Activated CD8-positive, alpha-beta memory T cell treated with anti-CD3 and anti-CD28 coated beads, Interleukin-2, amount 50 U/mL, for 1 hour (primary cell): ENCODE data around the gene BICC1.

ENCODE experiments used
- DNase-seq: peaks from one replicate; pipeline ENCODE4 v3.0.0-alpha.2; 2020; ENCODE audit errors: extremely low read depth

Gene BICC1

GRCh38 chr10:58608351-58608750 lies 95.7 kb downstream of the BICC1 start:
- DNase-seq = no peak

GRCh38 chr10:58608826-58609531 lies 96.3 kb downstream of the BICC1 start:
- no peak for DNase-seq

GRCh38 chr10:58609532-58610150 lies 97.0 kb downstream of the BICC1 start:
- no peak for DNase-seq

GRCh38 chr10:58615237-58615935 lies 102.7 kb downstream of the BICC1 start:
- DNase-seq = no peak

GRCh38 chr10:58618158-58618676 lies 105.5 kb downstream of the BICC1 start:
- DNase-seq = no peak

GRCh38 chr10:58621379-58622077 lies 108.9 kb downstream of the BICC1 start:
- DNase-seq = no peak

GRCh38 chr10:58622246-58622645 lies 109.6 kb downstream of the BICC1 start:
- no peak for DNase-seq

- DNase-seq = no peak
Measured at GRCh38 chr10:58625070-58625469, 112.4 kb downstream of the BICC1 start.

GRCh38 chr10:58627392-58627791 lies 114.7 kb downstream of the BICC1 start:
- no peak for DNase-seq

GRCh38 chr10:58631715-58632114 lies 119.0 kb downstream of the BICC1 start:
- no peak for DNase-seq

GRCh38 chr10:58632216-58632615 lies 119.5 kb downstream of the BICC1 start:
- DNase-seq = no peak

- DNase-seq = no peak
Measured at GRCh38 chr10:58637352-58637751, 124.7 kb downstream of the BICC1 start.

GRCh38 chr10:58638388-58638787 lies 125.7 kb downstream of the BICC1 start:
- no peak for DNase-seq

- DNase-seq = no peak
Measured at GRCh38 chr10:58641095-58641531, 128.4 kb downstream of the BICC1 start.

GRCh38 chr10:58641708-58642107 lies 129.0 kb downstream of the BICC1 start:
- DNase-seq = no peak

GRCh38 chr10:58642283-58642682 lies 129.6 kb downstream of the BICC1 start:
- DNase-seq = no peak

- no peak for DNase-seq
Measured at GRCh38 chr10:58642916-58643428, 130.3 kb downstream of the BICC1 start.

- no peak for DNase-seq
Measured at GRCh38 chr10:58644311-58644710, 131.6 kb downstream of the BICC1 start.

GRCh38 chr10:58645416-58646146 lies 132.9 kb downstream of the BICC1 start:
- DNase-seq = no peak

- no peak for DNase-seq
Measured at GRCh38 chr10:58647376-58648112, 134.9 kb downstream of the BICC1 start.
